Measurements from ENCODE around the gene FGD5. TPM values are rescaled to one million over a fixed set of nuclear protein-coding genes. Genes with fewer than 3 reads are reported as not detected.
A peak's percentile ranks its signal among the peaks of the same experiment; 100 is the strongest.

Gene FGD5
- total and polyA plus RNA-seq, 3 donors from 2014 or later: 14.4 to 17.8 (median 15.6) TPM

DNA sequence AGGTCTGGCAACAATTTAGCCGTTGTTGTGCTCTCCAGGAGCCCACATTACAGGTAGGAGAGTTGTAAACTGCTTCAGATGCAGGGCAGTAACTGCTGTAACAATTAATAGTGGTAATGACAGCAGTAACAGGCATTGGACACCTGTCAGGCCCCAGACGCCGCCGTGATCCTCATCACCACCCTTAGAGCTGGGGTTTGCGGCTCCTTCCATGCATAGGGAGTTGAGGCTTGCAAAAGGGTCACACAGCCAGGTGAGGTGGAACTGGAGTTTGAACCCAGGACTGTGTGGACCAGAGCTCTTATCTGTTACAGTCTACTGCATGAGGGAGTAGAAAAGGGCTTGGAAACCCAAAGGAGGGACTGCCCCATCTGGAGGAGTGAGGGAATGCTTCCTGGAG lies 101.8 kb downstream of the FGD5 start:
- H3K4me3 ChIP-seq: no peak overlapping the region
- TF ChIP-seq, protein P1, sequence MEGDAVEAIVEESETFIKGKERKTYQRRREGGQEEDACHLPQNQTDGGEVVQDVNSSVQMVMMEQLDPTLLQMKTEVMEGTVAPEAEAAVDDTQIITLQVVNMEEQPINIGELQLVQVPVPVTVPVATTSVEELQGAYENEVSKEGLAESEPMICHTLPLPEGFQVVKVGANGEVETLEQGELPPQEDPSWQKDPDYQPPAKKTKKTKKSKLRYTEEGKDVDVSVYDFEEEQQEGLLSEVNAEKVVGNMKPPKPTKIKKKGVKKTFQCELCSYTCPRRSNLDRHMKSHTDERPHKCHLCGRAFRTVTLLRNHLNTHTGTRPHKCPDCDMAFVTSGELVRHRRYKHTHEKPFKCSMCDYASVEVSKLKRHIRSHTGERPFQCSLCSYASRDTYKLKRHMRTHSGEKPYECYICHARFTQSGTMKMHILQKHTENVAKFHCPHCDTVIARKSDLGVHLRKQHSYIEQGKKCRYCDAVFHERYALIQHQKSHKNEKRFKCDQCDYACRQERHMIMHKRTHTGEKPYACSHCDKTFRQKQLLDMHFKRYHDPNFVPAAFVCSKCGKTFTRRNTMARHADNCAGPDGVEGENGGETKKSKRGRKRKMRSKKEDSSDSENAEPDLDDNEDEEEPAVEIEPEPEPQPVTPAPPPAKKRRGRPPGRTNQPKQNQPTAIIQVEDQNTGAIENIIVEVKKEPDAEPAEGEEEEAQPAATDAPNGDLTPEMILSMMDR (IDR thresholded peaks at IDR 0.05): no peak
- no peak for TF ChIP-seq POLR2A (IDR thresholded peaks at IDR 0.05)
- no peaks in the 10 kb centered on the region for H3K9me3 ChIP-seq
- H3K27ac ChIP-seq: no peak overlapping the region
- 89% methylated on average over 5 of the region's 5 CpGs for WGBS, 2 donors
- H3K36me3 ChIP-seq (ENCODE audit: low read depth, missing control alignments): no peaks in the 10 kb centered on the region
- peak; percentile 7 for DNase-seq
- no peaks in the 10 kb centered on the region for H3K27me3 ChIP-seq
- H3K4me1 ChIP-seq: no peaks in the 10 kb centered on the region
- intact Hi-C loops (cut with DNase I; ENCODE audit: low total_unique reads): no loop called here

DNA sequence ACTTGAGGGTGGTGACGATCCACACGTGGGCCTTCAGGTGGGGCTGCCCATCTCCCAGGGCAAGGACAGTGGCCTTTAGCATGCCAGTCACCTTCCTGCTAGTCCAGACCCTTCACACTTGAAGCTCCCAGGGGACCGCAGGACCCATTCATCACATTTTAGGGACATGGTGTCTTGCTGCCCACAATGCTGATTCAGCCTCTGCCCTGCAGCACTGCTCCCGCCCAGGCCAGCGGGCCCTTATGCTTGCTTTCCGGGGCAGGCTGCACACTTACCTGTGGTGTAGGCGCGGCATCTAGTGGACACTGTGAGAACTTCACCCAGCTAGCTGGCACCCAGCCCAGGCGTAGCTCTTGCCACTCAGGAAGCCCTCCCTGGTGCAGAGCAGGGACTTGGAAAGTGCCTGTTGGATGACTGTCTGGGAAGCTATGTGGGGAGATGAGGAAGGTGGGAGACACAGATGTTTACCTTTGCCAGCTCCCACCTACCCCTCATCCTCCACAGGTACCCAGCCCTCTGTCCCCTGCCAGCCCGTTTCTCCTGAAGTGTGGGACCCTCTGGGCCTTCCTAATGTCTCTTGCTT lies 102.4 kb downstream of the FGD5 start:
- Histone ChIP-seq H3K36me3 (ENCODE audit: low read depth, missing control alignments) (no peaks in the 10 kb centered on the region), H3K27me3 (no peaks in the 10 kb centered on the region), H3K9me3 (no peaks in the 10 kb centered on the region), H3K4me3 (no peak overlapping the region), H3K27ac (no peak overlapping the region), H3K4me1 (no peaks in the 10 kb centered on the region)
- WGBS, 2 donors: 29 to 55% methylated on average over 4 to 10 of the region's 10 CpGs
- peak; percentile 92 for DNase-seq
- intact Hi-C loops (cut with DNase I; ENCODE audit: low total_unique reads): no loop called here
- TF ChIP-seq POLR2A (IDR thresholded peaks at IDR 0.05): no peak
- TF ChIP-seq, protein P1 (IDR thresholded peaks at IDR 0.05): peak; percentile 94 to 98 (median 97)

DNA sequence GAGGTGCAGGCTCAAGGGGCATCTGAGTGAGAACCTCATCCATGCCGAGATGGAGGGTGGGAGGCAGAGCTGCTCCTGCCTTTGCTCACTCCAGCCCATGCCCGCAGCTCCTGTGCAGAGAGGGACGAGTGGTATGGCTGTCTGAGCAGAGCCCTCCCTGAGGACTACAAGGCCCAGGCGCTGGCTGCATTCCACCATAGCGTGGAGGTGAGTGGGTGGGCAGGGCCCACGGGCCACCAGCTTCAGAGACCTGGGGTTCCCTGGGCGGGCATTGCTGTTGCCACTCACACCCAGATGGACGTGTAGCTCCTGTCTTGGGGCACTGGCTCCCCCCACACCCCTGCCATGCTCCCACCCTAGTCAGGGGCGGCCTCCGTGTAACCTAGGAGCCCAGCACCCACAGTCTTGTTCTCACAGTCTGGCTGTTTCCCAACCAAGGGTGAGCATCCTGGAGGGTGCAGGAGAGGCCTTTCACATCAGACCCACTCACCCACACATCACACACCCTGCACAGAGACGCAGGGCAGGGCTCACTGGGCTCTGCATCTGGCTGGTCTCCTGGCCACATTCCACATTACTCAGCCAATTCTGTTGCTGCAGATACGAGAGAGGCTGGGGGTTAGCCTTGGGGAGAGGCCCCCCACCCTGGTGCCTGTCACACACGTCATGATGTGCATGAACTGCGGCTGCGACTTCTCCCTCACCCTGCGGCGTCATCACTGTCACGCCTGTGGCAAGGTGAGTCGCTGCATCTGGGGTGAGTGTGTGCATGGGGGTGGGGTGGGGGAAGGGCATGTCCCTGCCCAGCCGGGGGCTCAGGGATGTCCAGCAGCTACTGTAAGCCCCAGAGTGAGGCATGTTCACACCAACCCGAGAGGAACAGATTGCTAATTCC lies 103.3 kb downstream of the FGD5 start:
- WGBS, 2 donors: 78 to 85% methylated on average over 7 to 20 of the region's 21 CpGs
- Histone ChIP-seq H3K36me3 (ENCODE audit: low read depth, missing control alignments) (no peaks in the 10 kb centered on the region), H3K9me3 (no peaks in the 10 kb centered on the region), H3K27me3 (no peaks in the 10 kb centered on the region), H3K4me3 (no peak overlapping the region), H3K4me1 (no peaks in the 10 kb centered on the region), H3K27ac (no peak overlapping the region)
- no peak for TF ChIP-seq POLR2A (IDR thresholded peaks at IDR 0.05)
- TF ChIP-seq, protein P1 (IDR thresholded peaks at IDR 0.05): no peak
- DNase-seq: peak; percentile 11
- intact Hi-C loops (cut with DNase I; ENCODE audit: low total_unique reads): no loop called here

DNA sequence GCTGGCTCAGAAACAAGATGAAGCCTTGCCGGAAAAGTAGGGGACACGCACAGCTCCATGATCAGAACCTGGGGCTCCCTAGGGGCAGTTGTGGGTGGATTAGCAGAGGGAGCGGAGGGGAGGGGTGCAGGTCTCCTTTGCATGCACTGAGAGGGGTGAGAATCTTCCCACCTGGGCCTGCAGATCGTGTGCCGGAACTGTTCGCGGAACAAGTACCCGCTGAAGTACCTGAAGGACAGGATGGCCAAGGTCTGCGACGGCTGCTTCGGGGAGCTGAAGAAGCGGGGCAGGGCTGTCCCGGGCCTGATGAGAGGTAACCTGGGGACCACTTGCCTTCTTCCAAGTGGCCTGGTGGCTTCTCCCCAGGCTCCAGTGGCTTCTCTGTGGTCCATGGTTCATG lies 104.1 kb downstream of the FGD5 start:
- TF ChIP-seq POLR2A (IDR thresholded peaks at IDR 0.05): no peak
- TF ChIP-seq, protein P1 (IDR thresholded peaks at IDR 0.05): no peak
- 94% methylated on average over 13 of the region's 13 CpGs for WGBS, 2 donors

More for the DNA sequence above, 104.1 kb downstream of the FGD5 start:
- no peak overlapping the region for H3K4me3 ChIP-seq
- H3K36me3 ChIP-seq (ENCODE audit: low read depth, missing control alignments): no peaks in the 10 kb centered on the region
- peak; percentile 11 for DNase-seq
- intact Hi-C loops (cut with DNase I; ENCODE audit: low total_unique reads): no loop called here
- no peaks in the 10 kb centered on the region for H3K4me1 ChIP-seq
- H3K27ac ChIP-seq: no peak overlapping the region
- no peaks in the 10 kb centered on the region for H3K9me3 ChIP-seq
- no peaks in the 10 kb centered on the region for H3K27me3 ChIP-seq
